ENCODE data around the gene GMDS. TPM values are rescaled to one million over a fixed set of nuclear protein-coding genes. Genes with fewer than 3 reads are reported as not detected.
A peak's percentile ranks its signal among the peaks of the same experiment; 100 is the strongest.

GMDS gene
- total and polyA plus RNA-seq, 2 of the 13 experiments (the other 11 are each of a cell fraction or from before 2014, with no cell fraction given): 64.4 to 112 TPM

DNA sequence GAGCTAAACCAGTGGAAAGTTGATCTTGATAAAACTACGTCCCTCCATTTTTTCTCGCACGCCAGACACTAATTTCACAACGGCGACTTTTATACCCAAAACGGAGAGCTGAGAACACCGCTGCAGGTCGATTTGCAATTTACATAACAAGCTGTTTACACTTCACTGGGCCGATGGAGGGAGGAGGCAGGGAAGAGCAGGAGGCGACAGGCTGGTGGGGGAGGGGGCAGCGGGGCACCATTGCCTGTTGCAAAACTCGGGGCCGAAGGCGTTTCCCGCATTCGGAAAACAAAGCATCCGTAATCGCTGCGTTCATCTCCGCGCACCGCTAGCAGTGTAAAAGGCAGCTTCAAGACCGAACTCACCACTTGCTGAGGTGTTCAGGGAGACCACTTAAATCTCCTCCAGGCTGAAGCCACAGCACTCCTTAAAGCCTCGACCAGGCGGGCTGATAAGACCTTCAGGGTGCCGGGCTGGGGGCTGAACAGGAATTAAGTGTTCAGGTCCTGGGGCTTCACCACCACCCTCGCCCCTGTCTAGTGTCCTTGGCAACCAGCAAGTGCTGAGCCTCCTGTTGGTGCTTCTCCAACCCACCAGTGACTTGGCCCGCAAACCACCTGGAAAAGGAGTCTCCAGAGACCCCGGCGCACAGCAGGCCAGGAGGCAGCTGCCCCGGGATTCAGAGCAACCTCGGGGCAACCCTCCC, 637.7 kb downstream of the GMDS start (continued):
- TF ChIP-seq TBX3 (IDR thresholded peaks at IDR 0.05; ENCODE audit: borderline replicate concordance) (0 out of 2 replicates have a peak, but pooled peaks have one; percentile 31), FOXP1 (IDR thresholded peaks at IDR 0.05) (no peak), FOXP1 (CRISPR knock-in tag; IDR thresholded peaks at IDR 0.05) (peak; percentile 82), CHD4 (IDR thresholded peaks at IDR 0.05; ENCODE audit: borderline replicate concordance, low read length) (no peak), ZBTB7A (CRISPR knock-in tag; IDR thresholded peaks at IDR 0.05) (no peak), ZFP36L1 (CRISPR knock-in tag; IDR thresholded peaks at IDR 0.05) (no peak), ZBTB38 (CRISPR knock-in tag; IDR thresholded peaks at IDR 0.05) (no peak), ZBTB3 (CRISPR knock-in tag; IDR thresholded peaks at IDR 0.05; ENCODE audit: borderline replicate concordance, low read depth) (no peak), ZSCAN20 (CRISPR knock-in tag; IDR thresholded peaks at IDR 0.05; ENCODE audit: borderline replicate concordance) (no peak), ETV5 (CRISPR knock-in tag; IDR thresholded peaks at IDR 0.05; ENCODE audit: borderline replicate concordance) (no peak), MZF1 (CRISPR knock-in tag; IDR thresholded peaks at IDR 0.05; ENCODE audit: borderline replicate concordance) (0 out of 2 replicates have a peak, but pooled peaks have one; percentile 61), CCDC6 (CRISPR knock-in tag; IDR thresholded peaks at IDR 0.05) (no peak), ZNF510 (CRISPR knock-in tag; IDR thresholded peaks at IDR 0.05; ENCODE audit: low read depth) (no peak), ZNF839 (CRISPR knock-in tag; IDR thresholded peaks at IDR 0.05; ENCODE audit: borderline replicate concordance) (no peak), KDM2A (CRISPR knock-in tag; IDR thresholded peaks at IDR 0.05; ENCODE audit: borderline replicate concordance, low read depth) (peak; percentile 54; the same call in 1 of the 2 replicates), MXD4 (CRISPR knock-in tag; IDR thresholded peaks at IDR 0.05) (no peak)
- TF ChIP-seq, protein P1, sequence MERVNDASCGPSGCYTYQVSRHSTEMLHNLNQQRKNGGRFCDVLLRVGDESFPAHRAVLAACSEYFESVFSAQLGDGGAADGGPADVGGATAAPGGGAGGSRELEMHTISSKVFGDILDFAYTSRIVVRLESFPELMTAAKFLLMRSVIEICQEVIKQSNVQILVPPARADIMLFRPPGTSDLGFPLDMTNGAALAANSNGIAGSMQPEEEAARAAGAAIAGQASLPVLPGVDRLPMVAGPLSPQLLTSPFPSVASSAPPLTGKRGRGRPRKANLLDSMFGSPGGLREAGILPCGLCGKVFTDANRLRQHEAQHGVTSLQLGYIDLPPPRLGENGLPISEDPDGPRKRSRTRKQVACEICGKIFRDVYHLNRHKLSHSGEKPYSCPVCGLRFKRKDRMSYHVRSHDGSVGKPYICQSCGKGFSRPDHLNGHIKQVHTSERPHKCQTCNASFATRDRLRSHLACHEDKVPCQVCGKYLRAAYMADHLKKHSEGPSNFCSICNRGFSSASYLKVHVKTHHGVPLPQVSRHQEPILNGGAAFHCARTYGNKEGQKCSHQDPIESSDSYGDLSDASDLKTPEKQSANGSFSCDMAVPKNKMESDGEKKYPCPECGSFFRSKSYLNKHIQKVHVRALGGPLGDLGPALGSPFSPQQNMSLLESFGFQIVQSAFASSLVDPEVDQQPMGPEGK (CRISPR knock-in tag; IDR thresholded peaks at IDR 0.05): peak; percentile 76; the same call in 1 of the 2 replicates
- TF ChIP-seq, protein P2, sequence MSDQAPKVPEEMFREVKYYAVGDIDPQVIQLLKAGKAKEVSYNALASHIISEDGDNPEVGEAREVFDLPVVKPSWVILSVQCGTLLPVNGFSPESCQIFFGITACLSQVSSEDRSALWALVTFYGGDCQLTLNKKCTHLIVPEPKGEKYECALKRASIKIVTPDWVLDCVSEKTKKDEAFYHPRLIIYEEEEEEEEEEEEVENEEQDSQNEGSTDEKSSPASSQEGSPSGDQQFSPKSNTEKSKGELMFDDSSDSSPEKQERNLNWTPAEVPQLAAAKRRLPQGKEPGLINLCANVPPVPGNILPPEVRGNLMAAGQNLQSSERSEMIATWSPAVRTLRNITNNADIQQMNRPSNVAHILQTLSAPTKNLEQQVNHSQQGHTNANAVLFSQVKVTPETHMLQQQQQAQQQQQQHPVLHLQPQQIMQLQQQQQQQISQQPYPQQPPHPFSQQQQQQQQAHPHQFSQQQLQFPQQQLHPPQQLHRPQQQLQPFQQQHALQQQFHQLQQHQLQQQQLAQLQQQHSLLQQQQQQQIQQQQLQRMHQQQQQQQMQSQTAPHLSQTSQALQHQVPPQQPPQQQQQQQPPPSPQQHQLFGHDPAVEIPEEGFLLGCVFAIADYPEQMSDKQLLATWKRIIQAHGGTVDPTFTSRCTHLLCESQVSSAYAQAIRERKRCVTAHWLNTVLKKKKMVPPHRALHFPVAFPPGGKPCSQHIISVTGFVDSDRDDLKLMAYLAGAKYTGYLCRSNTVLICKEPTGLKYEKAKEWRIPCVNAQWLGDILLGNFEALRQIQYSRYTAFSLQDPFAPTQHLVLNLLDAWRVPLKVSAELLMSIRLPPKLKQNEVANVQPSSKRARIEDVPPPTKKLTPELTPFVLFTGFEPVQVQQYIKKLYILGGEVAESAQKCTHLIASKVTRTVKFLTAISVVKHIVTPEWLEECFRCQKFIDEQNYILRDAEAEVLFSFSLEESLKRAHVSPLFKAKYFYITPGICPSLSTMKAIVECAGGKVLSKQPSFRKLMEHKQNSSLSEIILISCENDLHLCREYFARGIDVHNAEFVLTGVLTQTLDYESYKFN (CRISPR knock-in tag; conservative IDR thresholded peaks at IDR 0.05): peak; percentile 57; the same call in 1 of the 2 replicates
- TF ChIP-seq, protein P3, sequence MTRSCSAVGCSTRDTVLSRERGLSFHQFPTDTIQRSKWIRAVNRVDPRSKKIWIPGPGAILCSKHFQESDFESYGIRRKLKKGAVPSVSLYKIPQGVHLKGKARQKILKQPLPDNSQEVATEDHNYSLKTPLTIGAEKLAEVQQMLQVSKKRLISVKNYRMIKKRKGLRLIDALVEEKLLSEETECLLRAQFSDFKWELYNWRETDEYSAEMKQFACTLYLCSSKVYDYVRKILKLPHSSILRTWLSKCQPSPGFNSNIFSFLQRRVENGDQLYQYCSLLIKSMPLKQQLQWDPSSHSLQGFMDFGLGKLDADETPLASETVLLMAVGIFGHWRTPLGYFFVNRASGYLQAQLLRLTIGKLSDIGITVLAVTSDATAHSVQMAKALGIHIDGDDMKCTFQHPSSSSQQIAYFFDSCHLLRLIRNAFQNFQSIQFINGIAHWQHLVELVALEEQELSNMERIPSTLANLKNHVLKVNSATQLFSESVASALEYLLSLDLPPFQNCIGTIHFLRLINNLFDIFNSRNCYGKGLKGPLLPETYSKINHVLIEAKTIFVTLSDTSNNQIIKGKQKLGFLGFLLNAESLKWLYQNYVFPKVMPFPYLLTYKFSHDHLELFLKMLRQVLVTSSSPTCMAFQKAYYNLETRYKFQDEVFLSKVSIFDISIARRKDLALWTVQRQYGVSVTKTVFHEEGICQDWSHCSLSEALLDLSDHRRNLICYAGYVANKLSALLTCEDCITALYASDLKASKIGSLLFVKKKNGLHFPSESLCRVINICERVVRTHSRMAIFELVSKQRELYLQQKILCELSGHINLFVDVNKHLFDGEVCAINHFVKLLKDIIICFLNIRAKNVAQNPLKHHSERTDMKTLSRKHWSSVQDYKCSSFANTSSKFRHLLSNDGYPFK (CRISPR knock-in tag; IDR thresholded peaks at IDR 0.05; ENCODE audit: borderline replicate concordance): 0 out of 2 replicates have a peak, but pooled peaks have one; percentile 6
- TF ChIP-seq, protein P4, sequence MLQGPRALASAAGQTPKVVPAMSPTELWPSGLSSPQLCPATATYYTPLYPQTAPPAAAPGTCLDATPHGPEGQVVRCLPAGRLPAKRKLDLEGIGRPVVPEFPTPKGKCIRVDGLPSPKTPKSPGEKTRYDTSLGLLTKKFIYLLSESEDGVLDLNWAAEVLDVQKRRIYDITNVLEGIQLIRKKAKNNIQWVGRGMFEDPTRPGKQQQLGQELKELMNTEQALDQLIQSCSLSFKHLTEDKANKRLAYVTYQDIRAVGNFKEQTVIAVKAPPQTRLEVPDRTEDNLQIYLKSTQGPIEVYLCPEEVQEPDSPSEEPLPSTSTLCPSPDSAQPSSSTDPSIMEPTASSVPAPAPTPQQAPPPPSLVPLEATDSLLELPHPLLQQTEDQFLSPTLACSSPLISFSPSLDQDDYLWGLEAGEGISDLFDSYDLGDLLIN (CRISPR knock-in tag; IDR thresholded peaks at IDR 0.05; ENCODE audit: borderline replicate concordance): no peak
